ENCODE results near the gene NTRK1.

NTRK1 gene

DNA sequence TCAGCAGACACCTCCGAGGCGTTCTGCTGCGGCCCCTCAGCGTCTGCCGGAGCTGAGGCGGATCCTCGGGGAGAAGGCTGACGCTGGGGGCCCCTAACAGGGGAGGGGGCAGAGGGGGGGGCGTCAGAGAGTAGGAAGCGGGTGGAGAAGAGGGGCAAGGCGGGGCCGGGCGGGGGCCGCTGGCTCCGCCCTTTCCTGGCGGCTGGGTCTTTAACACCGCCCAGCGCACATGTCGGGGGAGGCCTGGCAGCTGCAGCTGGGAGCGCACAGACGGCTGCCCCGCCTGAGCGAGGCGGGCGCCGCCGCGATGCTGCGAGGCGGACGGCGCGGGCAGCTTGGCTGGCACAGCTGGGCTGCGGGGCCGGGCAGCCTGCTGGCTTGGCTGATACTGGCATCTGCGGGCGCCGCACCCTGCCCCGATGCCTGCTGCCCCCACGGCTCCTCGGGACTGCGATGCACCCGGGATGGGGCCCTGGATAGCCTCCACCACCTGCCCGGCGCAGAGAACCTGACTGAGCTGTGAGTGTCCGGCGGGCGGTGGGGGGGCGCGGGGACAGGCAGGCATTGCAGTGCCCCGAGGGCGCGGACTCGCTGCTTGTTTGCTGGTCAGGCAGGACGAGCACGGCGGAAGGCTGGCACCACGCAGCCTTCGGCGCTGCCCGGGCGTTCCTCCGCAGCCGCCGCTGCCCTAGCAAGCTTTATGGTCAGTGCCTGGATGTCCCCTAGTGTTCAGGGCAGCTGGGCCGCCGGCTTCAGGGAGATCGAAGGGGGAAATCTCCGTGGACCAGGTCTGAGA lies at the start of gene NTRK1:
Gene NTRK1, plus strand, starts transcription at position 238 of the 796 bp plus-strand sequence. Its CDS starts 70 bp downstream, at position 308.
- DNase-seq = peak; percentile 79

DNA sequence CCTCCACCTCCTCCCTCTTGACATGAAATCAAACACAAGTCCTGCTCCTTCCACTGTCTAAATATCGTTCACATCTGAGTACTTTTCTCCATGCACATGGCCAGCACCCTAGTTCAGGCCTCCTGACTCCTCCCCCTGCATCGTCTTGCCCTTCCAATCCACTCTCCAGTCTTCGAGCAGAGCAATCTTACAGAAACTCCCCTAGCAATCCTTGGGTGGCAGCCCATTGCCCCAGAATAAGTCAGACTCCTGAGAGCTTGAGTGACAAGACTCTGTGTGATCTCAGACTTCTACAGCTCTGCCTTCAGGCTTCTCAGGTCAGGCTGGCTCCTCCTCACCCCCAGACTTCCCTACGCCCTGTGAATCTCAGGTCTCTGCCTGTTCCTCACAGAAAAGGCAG lies 49.5 kb upstream of the NTRK1 start:
- DNase-seq = no peak

DNA sequence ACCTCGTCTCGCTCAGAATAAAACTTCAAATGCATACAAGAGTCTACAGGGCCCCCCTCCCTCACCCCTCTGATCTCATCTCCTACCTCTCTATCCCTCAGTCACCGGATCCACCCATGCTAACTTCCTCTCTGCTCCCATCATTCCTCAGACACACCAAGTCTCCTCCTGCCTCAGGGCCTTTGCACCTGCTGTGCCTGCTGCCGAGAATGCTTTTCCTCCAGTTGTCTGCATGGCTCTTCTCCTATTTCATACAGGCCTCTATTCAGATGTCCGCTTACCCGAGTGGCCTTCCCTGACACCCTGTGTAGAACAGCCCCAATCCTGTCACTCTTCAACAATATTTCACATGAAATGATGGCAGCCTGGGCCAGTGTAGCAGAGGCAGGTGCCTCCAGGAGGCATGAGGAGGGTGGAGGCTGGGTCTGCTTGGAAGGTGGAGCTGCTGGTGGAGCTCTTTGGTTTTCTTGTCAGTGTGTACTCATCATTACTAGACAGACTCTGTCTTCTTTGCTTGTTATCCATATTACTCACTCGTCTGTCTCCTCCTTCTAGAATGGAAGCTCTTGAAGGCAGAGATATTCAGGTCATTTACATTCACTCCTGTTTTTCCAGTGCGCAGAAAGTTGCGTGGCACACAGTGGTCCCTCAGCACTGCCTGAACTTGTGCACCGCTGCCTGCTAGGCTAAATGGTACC lies 48.2 kb upstream of the NTRK1 start:
- DNase-seq = no peak

DNA sequence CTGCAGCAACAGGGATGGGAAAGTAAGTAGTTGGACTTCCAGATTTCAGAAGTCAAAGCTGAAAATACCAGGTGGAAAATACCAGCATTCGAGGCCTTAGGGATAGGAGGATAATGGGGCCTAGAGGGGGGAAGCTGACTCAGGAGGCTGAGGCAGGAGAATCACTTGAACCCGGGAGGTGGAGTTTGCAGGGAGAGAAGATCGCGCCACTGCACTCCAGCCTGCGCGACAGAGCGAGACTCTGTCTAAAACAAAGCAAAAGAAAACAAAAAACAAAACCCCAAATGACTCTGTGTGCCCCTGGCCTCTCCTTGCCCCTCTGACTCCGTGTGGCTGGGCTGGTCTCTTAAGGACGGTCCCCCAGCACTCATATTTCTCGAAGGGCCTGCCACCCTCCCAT lies 47.4 kb upstream of the NTRK1 start:
- DNase-seq = no peak

DNA sequence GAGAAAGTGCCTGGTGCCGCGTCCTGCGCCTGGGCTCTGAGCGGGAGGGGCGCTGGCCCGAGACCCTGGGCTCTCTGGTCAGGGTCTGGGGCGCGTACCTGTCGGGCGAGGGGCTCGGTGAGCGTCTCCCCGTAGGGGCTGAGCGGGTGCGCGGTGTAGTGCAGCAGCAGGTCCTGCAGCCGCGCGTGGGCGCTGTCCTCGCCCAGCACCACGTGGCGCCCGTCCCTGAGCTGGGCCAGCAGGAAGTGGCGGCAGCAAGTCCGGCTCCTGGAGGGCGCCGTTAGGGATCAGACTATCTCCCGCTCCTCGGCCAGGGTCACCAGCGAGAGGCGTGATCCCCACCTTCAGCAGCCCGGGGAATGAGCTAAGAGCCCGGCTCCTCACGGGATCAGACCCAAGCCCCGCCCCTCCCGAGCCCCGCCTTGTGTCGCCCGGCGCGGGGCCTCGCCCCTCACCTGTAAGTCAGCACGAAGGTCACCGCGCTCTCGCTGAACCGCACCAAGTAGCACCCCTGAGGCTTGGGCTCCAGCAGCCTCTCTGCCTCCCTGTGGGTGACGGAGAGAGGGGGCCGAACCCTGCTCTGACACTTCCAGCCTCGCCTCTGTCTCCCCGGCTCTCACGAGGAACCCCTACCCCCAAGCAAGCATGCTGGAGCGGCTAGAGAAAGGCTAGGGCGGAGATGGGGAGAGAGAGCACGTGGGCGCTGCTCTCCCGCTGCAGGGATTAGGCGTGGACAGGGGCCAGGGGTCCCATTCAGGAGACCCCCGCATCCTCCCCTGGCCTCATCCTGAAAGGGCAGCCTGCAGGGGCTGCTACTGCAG lies 46.7 kb upstream of the NTRK1 start:
- peak; percentile 62 for DNase-seq

DNA sequence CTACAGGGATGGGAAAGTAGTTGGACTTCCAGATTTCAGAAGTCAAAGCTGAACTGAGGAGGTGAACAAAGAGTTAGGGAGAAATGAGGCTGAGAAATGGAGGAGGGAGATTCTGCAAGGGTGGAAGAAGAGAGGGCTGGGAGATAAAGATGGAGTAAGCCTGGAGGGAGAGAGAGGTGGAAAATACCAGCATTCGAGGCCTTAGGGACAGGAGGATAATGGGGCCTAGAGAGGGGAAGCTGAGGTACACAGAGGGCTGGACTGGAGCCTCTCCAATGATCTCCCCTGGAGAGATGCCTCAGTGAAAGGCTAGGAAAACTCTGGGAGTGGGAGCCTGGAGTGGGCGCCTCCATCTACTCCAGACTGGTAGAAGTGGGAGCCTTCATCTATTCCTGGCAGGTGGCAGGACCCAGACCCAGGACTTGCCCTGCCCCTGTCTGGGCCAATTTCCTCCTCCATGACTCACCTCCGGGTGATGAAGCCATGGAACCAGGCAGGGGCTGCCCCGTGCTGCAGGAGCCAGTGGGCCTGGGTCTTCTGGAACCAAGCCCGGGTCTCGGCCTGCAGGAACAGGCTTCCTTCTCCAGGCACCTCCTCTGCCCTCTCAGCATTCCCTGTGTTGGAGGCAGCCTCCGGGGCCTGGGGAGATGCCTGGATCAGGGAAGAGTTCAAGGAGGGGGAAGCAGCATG lies 45.9 kb upstream of the NTRK1 start:
- no peak for DNase-seq

DNA sequence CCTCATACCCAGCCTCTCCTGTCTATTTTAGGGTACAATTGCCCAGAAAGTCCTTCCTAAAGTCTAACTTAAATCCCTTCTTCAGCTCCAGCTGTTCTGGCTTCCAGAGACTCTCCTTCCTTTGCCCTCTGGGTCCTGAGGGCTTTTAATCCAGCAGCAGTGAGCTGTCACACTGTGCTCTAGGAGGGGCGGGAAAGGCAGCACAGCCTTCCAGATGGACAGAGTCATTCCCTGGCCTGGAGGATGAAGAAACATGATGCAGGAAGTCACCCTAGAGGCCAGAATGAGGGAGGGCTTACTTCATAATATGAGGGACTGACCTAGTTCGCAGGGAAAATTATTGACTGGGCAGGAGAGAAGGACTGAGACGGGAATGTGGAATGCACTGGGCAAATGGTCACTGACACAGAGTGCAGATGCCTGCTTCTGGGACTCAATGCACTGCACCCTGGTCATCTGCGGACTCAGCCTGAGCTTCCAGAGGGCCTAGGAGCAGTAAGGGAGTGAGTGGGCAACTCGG lies 45.3 kb upstream of the NTRK1 start:
- DNase-seq = peak; percentile 78

DNA sequence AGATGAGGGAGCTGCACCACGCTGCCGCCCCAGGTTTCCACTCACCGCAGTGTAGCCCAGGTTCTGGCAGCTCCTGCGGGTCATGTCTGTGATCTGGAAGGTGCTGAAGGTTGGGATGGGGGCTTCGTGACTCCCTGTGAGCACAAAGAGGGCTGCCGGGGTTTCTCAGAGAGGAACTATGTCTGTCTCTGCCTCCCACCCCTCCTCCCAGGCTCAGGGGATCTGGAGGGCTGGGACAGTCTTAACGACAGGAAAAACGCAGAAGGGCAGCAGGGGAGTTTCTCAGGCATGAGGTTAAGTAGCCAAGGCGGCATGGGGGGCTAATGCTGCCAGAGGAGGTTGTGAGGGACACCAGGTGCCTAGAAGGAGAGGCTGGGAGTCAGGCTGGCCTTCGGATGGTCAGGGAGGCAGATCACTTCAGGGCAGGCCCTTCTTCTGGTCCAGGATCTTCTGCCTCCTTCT lies 44.7 kb upstream of the NTRK1 start:
- peak; percentile 17 for DNase-seq

DNA sequence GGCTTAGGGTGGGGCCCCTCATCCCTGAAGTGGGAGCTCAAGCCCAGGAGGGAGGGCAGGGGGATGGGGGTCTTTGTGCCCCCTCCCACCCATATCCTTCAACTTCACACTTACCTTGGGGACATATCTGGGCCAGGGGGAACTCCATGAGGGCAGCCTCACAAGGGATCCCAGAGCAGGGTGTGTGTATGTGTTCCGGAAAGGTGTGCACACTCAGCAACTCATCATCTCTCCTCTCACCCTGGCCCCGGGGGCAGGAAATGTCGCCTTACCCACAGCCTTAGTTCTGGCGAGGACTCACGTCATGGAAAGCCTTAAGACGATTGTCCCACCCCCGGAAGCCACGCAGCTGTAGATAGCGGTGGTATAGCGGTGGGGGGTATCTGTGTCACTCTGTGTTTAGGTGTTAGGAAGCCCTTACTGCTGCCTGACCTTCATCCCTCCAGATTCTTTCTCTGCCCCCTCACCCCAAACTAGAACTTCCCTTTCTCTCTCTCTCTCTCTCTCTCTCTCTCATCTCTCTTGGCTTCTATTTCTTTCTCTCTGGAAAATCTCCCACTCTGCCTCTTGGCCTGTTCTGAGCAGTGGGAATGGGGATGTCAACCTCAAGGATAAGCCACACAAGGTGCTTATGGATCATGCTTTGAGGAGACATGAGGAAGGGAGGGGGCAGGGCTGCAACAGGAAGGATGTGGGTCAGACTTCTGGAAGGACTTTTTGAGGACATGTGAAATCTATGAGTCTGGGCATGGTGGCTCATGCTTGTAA lies 43.9 kb upstream of the NTRK1 start, which contains the start of gene SH2D2A:
Gene SH2D2A, minus strand, starts transcription at position 288 of the 768 bp plus-strand sequence. Its CDS starts 140 bp downstream, at position 148.
- DNase-seq = peak; percentile 46

DNA sequence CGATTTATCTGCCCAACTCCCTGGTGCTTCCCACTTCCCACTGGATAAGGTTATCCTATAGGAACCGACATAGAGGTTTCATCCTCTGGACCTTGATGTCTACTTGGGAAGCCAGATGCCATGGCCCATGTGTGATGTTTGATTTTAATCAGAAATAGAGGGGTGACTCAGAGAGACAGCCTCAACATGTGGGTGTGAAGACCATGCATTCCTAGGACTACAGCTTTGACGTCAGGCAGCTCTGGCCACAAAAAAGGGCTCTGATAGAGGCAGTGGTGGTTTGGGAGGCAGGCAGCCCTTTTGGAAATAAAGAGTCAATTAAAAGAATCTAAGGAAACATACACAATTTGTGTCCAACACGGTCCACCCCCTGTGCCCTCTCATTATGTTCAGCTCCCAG lies 38.9 kb upstream of the NTRK1 start:
- DNase-seq = no peak

DNA sequence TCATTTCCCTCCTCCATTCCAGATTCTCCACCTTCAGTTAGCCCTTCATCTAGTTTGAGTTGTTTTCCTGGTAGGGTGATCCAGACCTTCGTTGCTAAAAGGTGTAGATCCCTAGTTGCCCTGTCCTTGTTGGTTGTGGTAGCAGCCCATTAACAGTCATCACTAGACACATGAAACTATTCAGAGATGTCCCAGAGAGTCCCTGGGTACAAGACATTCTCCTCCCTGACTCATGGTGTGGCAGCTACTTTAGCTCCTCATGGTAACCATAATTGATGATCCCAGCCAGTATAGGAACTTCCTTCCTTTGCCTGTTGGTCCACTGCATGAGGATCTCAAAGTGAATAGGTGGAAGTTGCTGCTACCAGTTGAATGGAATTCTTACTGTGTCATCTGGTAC lies 38.0 kb upstream of the NTRK1 start:
- no peak for DNase-seq

DNA sequence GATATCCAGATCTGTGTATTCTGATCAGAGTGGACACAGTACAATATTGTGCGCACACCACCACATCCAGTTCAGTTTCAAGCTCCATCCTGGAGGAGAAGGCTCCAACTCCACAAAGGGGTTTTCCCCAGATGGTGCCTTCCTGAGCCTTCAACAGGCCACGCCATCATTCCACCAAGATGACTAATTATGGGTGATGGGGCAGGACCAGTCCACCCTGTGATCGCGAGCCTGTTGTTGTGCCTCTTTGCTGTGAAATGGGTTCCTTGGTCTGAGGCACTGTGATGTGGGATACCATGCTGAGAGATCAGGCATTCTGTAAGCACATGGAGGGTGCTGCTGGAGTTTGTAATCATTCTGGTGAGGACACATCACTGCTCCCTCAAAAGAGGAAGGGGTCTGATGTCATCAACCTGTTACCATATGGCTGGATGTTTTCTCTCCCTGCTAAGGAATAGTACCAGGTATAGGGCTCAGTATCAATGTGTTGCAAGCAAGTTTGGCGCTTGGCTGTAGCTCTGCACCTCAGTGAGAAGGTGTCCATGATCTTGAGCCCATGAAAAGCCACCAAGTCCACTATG lies 37.4 kb upstream of the NTRK1 start:
- no peak for DNase-seq

DNA sequence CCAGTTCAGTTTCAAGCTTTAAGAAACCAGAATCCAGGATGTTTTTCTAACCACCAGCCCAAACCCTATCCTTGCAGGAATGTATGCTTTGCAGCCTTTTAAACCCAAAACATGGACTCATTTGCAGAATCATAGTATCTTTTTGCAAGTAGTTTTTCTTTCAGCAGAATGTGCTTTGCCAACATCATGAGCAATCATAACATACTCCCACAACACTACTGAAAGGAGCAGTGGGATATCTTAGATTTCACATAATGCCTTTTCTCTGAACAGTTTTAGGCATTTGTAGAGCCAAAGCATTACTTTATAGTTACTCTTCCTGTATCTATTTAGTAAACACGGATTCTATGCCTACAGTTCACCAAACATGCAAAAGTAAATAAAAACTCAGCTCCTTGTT lies 34.0 kb upstream of the NTRK1 start:
- DNase-seq = no peak

DNA sequence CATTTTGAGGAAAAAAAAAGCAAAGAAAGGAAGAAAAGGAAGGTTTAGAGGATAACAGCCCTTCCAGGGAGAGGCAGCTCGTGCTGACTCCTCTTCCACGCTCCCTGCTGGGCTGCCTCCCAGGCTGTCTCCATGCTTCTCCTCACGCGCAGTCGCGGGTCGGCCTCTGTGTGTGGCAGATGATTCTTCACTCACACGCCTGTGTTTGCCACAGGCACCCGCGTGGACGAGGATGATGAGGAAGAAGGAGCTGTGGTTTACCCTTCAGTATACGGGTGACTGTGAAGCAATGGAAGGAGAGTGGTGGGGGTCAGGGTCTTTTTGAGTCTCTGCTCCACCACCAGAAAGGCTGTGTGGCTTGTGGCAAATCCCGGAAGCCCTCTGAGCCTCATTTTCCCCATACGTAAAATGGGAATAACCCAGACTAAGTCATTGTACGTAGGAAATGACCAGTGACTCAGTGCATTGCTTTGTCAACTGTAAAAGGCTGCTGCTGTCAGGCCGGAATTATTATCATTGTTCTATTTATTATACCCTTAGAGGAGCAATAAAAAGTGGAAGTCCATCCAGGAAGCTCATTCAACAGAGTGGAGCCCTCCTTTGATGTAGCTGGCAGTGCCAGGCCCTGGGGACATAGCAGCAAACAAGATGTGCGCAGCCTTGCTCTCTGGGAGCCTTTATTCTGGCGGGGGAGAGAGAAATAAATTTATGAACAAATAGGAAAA lies 32.1 kb upstream of the NTRK1 start:
- DNase-seq = no peak

DNA sequence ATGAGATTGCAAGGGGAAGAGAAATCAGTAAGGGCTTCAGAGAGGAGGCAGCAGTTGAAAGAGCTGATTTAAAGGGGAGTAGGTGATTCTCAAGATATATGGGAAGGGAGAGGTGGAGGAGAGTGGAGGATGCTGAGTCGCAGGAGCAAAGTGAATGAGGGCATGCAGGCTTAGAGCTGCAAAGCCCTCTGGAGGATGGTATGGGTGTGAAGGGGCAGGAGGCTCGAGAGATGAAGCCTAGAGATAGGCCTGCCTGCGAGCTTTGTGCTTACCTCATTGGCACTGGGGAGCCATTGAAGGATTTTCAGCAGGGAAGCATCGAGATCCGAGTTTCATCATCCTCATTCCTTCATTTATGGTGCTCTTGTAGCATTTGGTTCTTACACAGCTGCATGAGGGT lies 28.2 kb upstream of the NTRK1 start:
- no peak for DNase-seq

DNA sequence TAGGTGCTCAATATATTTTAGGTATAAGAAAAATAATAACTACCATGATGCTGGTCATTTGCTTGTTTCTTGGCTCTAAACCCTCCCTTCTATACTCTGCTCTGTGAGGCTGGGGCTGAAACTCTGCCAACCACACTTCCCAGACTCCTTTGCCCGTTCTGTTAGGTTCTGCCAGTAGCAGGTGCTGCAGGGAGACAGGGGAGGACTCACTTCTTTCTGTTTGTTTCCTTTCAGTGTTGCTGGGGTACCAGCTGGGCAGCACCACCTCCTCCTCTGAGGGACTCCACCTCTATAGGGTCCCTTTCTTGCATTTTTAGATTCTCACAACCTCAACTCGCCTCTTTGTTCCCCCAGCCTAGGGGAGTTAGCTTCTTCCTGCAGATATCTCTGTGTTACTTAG lies 27.1 kb upstream of the NTRK1 start:
- DNase-seq = peak; percentile 23

DNA sequence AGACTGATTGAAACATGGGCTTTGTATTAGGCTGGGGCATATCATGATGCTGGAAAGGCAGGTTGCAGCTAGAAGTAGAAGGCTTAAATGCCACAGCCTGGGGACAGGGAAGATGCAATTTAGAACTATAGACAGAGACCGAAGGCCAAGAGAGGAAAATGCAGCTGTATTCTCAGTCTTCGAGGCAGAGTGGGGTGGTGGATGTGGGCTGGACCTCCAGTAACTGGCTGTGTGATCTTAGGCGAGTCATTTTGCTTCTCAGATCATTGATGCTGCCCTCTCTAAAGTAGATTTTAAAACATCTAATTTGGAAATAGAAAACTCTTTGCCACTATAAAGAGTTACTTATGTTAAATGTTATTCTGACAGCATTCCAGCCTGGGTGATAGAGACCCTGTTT lies 26.3 kb upstream of the NTRK1 start:
- no peak for DNase-seq

DNA sequence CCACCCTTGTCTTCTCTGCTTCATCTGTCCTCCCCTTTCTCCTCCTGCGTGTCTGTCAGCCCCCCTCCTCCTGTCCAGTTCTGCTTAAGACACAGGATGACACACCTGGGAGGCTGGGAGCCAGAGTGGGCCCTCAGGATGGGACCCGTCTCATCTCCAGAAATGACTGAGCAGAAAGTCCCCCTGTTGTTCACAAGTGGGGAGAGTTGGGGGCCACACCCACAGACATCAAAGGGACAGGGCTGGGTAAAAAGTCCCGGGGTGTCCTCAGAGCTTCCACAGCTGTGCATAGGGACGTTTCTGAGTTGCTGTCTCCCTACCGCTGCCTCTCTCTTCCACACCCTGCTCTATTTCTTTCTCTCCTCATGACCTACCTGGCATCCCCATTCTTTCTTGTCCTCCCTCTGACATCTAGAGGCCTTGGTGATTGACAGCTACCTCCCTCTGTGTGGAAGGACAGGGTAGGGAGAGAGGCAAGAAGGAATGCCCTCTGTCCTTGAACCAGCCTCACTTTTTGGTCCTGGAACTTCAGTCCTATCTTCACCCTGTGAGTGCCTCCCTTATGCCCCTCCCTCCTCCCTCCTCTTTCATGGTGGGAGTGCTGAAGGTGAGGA lies 24.5 kb upstream of the NTRK1 start:
- DNase-seq = no peak

DNA sequence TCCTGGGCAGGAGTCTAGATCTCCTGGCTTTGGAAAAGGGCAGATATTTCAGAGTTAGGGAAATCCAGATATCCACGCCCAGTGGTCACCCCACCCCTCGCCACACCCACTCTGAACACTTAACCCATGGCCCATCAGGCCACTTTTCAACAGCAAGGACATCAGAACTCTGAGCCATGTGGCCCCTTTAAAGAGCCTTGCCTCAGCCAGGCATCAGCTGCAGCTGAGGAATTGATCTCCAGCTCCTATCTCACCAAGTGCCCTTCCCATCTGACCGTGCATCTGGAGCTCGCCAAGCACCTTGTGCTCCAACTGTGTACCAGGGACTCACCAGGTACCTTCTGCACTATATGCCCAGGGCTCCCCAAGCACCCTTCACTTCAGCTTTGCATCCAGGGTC lies 23.8 kb upstream of the NTRK1 start:
- no peak for DNase-seq

DNA sequence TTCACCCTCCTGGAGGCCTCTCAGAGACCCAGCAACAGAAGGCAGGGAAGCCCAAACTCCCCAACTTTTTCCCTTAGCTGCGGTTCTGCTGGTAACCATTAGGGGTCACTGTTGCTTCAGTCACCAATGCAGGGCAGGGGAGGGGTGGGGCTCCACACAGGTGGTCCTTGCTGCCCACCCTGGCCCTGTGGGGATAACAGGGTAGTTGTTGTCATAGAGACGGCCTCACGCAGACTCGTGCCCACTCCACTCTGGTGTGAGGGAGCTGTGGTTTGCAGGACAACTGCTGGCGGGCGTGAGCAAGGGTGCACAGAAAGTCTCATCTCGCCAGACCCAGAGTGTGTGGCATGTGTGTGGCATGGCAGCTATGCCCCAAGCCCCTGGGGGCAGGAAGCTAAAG lies 21.7 kb upstream of the NTRK1 start:
- no peak for DNase-seq
